ENCODE results near the gene ST6GALNAC2.

Gene ST6GALNAC2

GRCh38 chr17:76554131-76554530 is 31.5 kb downstream of the ST6GALNAC2 start:
- DNase-seq (ENCODE audit: low read depth): no peak

GRCh38 chr17:76553178-76553908 is 32.3 kb downstream of the ST6GALNAC2 start:
- no peak for DNase-seq (ENCODE audit: low read depth)

DNA sequence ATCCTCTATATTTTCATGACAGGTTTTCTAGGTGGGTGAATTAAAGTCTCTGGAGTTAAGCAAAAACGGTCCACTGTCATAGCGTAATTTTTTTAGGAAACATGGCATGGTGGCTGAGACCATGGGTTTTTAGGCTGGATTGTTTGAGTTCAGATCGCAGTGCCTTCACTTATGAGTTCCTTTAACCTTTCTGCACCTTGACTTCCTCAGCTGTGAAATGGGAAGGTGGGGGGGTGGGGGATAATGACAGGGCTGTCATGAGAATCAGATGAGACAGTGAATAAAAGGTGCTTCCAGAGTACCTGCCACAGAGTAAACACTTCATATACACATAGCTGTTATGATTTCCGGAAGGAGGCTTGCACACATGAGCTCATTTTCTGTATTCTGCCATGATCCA is 34.0 kb downstream of the ST6GALNAC2 start:
- DNase-seq (ENCODE audit: low read depth): no peak

DNA sequence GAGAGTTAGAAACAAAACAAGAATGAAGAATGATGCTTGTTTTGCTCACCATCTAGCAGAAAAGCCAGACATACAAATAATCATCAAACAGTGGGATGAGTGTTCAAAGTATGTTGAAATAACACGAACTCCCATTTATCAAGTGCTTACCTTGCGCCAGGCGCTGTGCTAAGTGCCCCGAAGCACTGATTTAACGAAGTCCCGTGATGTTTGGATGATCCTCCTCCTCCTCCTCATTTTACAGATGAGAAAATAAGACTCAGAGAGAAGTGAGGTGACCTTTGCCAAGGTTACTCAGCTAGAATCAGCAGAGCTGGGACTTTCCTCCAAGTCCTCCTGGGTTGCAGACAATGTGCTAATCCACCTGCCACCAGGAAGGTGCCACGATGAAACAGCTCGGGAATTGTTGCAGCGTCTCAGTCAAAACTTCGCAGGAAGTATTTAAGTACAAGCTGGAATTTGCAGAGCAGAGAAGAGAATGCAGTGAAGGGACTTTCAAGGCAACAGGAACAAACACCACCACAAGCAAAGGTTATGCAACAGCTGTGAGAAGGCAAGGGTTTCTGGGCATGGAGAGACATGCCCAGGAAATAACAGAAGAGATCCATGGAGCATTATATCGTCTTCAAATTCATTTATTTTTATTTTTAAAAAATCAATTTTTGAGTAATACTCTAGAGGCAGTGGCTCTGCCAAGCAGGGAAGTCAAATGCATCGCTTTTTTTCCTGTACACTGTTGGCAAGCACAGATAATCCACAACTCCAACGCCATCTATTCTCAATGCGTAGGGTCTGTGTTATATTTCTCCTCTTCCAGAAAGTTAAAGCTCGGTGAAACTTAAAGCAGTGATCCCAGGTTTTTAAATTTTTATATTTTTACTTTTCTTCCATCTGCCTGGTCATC is 34.7 kb downstream of the ST6GALNAC2 start:
- no peak for DNase-seq (ENCODE audit: low read depth)

DNA sequence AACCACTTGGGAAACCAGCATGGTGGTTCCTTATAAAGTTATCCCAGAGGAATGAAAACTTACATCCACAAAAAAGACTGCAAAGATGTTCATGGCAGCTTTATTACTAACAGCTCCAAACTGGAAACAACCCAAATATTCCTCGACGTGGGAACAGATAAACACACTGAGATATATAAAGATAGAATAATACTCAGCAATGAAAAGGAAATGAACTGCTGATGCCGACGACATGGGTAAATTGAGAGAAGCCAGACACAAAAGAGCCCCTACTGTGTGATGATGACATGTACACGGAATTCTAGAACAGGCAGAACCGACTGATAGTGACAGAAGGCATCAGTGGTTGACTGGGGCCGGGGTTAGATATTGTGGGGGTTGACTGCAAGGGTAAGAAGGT is 36.1 kb downstream of the ST6GALNAC2 start:
- DNase-seq (ENCODE audit: low read depth): no peak

DNA sequence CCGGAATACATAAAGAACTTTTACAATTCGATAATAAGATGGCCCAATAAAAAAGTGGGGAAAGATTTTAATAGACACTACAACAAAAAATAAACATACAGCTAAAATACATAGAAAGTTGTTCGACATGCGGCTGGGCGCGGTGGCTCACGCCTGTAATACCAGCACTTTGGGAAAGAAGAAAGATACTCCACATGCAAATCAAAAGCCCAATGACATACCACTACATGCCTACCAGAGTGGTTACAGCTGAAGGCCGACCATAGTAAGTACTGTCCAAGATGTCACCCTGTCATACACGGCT is 36.5 kb downstream of the ST6GALNAC2 start:
- no peak for DNase-seq (ENCODE audit: low read depth)

GRCh38 chr17:76548378-76549214 is 37.1 kb downstream of the ST6GALNAC2 start:
- no peak for DNase-seq (ENCODE audit: low read depth)

DNA sequence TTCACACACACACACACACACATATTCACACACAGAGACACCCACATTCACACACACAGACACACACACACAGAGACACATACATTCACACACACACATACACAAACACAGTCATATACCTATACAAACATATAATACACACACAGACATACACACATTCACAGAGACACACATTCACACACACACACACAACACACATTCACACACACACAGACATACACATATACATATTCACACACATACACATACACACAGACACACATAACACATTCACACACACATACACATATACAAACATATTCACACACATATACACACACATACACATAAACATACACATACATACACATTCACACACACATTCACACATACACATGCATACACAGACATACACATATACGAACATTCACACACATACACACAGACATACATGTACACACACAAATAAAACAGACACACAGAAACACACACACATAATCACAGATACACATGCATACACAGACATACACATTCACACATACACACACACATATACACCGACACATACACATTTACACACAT is 37.9 kb downstream of the ST6GALNAC2 start:
- no peak for DNase-seq (ENCODE audit: low read depth)

DNA sequence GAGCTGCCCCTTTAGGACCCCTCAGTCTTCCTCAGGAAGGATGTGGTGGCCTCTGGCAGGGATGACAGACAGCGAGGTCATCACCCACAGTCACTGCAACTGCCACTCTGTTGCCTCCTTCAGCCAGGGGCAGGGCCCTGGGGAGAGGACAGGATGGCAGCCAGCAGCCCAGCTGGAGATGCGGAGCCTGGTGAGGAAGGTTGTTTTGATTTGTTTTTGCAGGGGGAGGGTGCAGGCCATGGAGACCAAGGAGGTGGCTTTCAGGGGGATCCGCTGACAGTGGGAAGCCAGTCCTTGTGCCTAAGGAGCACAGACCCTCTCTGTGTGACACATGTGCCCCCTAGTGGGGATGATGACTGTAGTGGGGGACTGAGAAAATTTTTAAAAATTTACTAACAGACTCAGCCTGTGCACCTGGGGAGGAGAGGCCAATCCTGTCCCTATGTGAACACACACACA is 38.4 kb downstream of the ST6GALNAC2 start:
- no peak for DNase-seq (ENCODE audit: low read depth)

GRCh38 chr17:76546556-76547182 is 39.0 kb downstream of the ST6GALNAC2 start:
- DNase-seq (ENCODE audit: low read depth): no peak

DNA sequence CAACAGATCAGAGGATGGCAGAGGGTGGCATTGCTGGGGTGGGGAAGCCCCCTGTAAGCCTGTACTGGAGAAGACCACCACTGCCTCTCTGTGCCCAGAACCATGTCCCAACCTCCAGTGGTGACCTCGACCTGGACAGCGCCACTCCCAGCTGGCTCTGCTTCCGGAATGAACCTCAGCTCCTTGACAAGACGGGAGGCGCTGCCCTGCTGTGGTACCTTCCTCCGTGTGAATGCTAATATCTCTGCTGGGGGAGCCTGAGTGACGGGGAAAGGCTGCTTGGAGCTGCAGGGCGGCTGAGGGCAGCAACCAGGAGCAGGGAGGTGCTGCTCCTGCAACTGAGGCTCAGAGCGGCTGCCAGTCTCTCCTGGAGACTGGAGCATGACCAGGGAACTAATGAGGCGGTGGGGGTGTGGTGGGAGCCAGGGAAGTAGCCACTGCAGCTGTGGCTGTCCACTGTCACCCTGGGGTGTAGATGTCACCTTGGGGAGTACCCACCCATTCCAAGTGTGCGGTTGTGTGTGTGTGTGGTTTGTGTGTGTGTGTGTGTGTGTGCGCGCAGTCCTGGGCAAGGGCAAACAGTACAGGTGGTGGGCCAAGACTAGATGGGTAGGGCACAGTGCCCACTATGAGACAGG is 39.6 kb downstream of the ST6GALNAC2 start:
- DNase-seq (ENCODE audit: low read depth): no peak

DNA sequence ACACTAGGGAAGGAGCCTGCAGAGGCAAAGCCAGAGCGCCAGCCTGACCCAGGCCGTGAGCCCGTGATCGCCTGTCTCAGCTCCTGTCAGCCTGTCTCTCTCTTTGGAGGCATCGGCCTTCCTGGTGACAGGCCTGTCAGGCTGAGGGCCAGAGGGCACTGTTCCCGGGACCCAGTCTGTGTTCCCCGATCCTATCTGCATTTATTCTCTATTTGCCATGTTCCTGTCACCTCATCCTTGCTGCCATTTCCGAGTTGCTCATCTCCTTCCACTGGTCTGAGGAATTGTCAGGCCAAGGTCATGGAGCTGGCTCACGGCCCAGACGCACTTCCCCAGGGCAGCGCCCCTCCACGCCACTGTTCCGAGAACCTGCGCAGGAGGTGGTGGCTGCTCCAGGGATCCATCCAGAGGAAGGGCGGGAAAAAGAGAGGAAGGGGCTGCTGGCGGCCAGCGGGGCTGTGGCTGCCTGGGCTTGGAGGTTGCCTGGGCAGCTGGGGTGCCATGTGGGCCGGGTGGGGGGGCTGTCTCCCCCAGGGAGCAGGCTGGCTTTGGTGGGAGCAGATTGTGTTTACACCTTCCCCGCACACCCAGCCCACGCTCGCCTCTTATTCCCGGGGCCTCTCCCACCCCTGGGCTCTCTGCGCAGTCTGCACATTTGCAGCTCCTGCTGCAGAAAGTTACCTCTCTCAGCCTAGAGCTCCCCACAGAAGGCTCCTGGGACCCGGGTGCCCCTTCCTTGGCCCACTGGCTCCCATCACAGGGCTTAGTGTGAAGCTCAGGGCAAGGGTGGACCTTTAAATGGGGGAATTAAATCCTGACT is 40.9 kb downstream of the ST6GALNAC2 start:
- no peak for DNase-seq (ENCODE audit: low read depth)

DNA sequence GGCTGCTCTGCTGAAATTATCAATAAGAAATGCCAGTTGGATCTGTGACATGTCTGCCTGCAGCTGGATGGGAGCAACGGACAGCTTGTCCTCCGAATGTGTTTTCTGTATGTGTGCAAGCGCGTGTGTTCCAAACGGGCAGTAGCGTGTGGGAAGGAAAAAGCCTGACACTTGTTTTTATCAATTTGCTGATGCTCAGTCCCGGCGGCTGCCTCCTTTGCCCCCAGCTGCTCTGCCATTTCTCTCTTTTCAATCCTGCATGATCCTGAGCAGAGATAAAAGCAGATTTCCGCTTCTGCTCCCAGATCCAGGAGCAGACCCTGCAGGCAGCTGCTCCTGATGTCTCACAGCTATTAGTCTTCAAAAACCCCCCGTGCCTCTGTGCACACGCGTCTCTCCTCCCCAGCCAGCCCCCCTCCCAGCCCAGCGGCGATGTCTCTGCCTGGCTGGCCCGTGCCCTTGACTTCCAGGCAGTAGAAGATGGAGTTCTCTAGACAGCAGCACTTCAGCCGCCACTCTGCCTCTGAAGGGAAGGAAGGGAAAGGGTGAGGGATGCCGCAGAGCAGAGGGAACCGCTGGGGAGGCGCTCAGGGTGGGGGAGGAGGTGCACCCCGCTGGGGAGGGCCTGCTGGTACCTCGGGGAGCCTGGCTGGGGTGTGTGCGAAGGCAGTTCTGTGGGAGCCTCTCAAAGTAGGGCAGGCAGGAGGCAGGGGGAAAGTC is 41.7 kb downstream of the ST6GALNAC2 start:
- no peak for DNase-seq (ENCODE audit: low read depth)

DNA sequence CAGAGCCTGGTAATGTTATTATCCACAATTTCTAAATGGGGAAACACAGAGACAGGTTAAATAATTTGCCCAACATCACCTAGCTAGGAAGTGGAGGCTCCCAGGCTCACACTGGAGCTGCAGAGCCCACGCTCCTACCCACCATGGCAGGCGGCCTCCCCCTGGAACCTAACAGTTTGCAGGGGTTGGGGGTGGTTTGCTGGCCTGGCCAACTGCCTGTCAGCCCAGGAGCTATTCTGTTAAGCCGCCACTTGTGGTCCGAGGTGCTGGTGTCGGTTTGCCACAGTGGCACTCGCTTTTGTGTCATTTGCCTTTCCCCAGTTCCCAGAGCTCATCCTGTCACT is 42.2 kb downstream of the ST6GALNAC2 start:
- no peak for DNase-seq (ENCODE audit: low read depth)

DNA sequence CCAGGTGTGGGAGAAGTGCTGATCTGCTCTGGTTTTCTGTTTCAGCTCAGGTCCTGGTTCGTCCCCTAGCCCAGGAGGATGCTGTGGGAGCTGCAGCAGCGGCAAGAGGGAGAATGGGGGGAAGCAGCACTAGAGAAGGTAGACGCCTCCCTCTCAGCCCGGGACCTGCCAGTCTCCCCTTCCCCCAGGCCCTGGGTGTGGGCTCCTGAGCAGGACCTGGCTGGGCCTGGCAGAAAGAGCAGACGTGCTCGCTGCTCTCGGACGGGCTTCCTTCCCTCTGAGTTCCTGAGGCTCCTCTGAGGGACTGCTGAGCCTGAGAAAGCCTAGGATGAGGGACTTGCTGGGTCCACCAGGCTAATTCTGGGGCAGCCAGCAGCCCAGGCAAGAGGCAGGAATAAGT is 42.7 kb downstream of the ST6GALNAC2 start:
- DNase-seq (ENCODE audit: low read depth): no peak

- DNase-seq (ENCODE audit: low read depth): no peak
Observed at GRCh38 chr17:76542566-76542971, 43.1 kb downstream of the ST6GALNAC2 start.

- DNase-seq (ENCODE audit: low read depth): no peak
Observed at GRCh38 chr17:76541739-76542454, 43.8 kb downstream of the ST6GALNAC2 start.

- DNase-seq (ENCODE audit: low read depth): no peak
Observed at GRCh38 chr17:76540381-76541300, 45.0 kb downstream of the ST6GALNAC2 start.

Data from stimulated activated CD8-positive, alpha-beta memory T cell treated with anti-CD3 and anti-CD28 coated beads, Interleukin-7, amount 100 ng/mL, for 24 hours (primary cell).